ENCODE data around the gene ME1. TPM values are rescaled to one million over a fixed set of nuclear protein-coding genes. Genes with fewer than 3 reads are reported as not detected.
A peak's percentile ranks its signal among the peaks of the same experiment; 100 is the strongest.
"Not testable (repeated sequence)": the region's sequence is repeated elsewhere in the genome, so short reads cannot be mapped to it uniquely, and the experiment has no call there.

ME1 gene
- total and polyA plus RNA-seq, 7 donors: 4.2 to 18.5 (median 11.3) TPM

DNA sequence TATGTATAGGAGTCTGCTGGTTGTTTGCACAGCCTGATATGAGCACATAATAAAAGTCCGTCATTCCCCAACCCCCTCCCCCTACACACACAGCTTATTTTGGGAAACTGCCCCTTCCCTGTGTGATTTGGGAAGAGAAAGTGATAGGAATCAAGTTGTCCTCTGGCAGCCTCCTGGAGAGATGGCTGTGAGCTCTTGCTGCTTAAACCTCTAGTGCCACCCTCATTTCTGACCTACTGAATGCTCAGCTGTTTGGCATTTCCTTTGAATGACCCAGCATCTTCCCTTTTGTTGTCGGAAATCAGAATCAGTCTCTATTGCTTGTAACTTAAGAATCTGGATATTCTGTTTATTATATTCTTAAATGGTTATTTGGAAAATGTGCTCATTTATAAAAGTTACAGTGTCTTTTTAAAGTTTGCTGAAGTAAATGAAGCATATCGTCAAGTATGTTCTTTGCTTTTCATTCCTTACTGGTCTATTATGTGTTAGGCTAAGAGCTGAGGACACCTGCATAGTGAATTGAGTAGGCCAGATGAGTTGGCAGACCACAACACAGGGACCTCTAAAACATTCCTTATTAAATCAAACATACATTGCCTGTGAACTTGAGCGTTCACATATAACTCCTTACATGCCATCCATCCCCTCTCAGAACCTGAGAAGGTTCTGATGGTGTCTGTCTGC is 232.2 kb downstream of the ME1 start:
- Histone ChIP-seq H3K27ac (no peak overlapping the region), H3K4me1 (peaks cover 0 to 12% (median 9%) of the 10 kb centered on the region in 4 donors), H3K27me3 (no peaks in the 10 kb centered on the region), H3K36me3 (peaks cover 0 to 11% (median 0%) of the 10 kb centered on the region in 4 donors), H3K4me3 (no peak overlapping the region), H3K9me3 (no peaks in the 10 kb centered on the region)
- TF ChIP-seq, protein P1, sequence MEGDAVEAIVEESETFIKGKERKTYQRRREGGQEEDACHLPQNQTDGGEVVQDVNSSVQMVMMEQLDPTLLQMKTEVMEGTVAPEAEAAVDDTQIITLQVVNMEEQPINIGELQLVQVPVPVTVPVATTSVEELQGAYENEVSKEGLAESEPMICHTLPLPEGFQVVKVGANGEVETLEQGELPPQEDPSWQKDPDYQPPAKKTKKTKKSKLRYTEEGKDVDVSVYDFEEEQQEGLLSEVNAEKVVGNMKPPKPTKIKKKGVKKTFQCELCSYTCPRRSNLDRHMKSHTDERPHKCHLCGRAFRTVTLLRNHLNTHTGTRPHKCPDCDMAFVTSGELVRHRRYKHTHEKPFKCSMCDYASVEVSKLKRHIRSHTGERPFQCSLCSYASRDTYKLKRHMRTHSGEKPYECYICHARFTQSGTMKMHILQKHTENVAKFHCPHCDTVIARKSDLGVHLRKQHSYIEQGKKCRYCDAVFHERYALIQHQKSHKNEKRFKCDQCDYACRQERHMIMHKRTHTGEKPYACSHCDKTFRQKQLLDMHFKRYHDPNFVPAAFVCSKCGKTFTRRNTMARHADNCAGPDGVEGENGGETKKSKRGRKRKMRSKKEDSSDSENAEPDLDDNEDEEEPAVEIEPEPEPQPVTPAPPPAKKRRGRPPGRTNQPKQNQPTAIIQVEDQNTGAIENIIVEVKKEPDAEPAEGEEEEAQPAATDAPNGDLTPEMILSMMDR (IDR thresholded peaks at IDR 0.05): no peak
- TF ChIP-seq POLR2AphosphoS5 (IDR thresholded peaks at IDR 0.05) (no peak), EP300 (IDR thresholded peaks at IDR 0.05) (no peak), POLR2A (IDR thresholded peaks at IDR 0.05) (no peak)
- intact Hi-C loops (cut with DNase I): loop anchor here (10.0 kb wide), 1 partner anchor 954 kb away; the partner anchor contains the start of gene IBTK
- WGBS, 2 donors: 71 to 85% methylated on average over 4 of the region's 4 CpGs
- no peak for DNase-seq

DNA sequence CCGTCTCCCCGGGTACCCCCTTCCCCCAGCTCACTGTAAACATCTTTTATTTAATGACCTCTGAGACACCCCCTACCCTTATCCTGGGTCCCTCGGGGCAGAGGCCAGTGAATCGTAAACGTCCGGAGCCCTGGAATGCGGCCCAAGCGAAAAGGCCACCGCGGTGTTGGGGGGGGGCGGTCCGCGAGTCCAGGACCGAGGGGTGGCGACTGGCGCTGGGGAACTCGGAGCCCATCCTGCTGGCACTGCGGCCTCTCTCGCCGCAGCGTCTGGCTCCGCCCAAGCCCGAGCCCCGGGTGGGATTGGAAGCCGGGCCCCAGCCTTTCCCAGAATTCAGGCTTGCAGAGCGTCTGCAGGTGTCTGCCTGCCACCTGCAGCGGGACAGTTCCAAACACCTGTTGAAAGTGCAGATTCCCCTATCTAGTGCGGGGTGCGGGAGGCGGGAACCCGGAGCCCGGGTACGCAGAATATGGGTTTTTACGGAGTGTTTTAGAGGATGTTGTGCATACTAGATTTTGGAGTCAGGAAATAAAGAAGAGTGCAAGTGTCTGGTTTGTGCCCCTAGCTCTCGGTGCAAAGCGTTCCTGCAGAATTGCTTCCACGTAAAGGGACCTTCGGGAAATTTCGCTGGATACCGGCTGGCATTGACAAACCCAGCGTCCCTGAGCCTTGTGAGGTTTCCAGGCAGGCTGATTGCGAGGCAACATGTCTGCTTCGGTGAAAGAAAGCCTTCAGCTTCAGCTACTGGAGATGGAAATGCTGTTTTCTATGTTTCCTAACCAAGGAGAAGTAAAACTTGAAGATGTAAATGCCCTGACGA is 236.9 kb downstream of the ME1 start:
- Histone ChIP-seq H3K4me1 (peaks cover 0 to 23% (median 16%) of the 10 kb centered on the region in 4 donors), H3K27ac (peak overlapping the region; percentile 77 to 88 (median 86)), H3K36me3 (peaks cover 0 to 11% (median 0%) of the 10 kb centered on the region in 4 donors), H3K4me3 (peak overlapping the region; percentile 68 to 94 (median 89)), H3K9me3 (no peaks in the 10 kb centered on the region), H3K27me3 (no peaks in the 10 kb centered on the region)
- no peak for TF ChIP-seq POLR2AphosphoS5 (IDR thresholded peaks at IDR 0.05)
- TF ChIP-seq POLR2A (IDR thresholded peaks at IDR 0.05): no peak
- intact Hi-C loops (cut with DNase I): loop anchor here (5.0 to 10.0 kb wide), 2 partner anchors 127 to 949 kb away; partner anchors contain the start of genes DOP1A, IBTK and UBE3D
- 3 to 5% methylated on average over 44 of the region's 44 CpGs for WGBS, 2 donors
- DNase-seq: peak; percentile 76

DNA sequence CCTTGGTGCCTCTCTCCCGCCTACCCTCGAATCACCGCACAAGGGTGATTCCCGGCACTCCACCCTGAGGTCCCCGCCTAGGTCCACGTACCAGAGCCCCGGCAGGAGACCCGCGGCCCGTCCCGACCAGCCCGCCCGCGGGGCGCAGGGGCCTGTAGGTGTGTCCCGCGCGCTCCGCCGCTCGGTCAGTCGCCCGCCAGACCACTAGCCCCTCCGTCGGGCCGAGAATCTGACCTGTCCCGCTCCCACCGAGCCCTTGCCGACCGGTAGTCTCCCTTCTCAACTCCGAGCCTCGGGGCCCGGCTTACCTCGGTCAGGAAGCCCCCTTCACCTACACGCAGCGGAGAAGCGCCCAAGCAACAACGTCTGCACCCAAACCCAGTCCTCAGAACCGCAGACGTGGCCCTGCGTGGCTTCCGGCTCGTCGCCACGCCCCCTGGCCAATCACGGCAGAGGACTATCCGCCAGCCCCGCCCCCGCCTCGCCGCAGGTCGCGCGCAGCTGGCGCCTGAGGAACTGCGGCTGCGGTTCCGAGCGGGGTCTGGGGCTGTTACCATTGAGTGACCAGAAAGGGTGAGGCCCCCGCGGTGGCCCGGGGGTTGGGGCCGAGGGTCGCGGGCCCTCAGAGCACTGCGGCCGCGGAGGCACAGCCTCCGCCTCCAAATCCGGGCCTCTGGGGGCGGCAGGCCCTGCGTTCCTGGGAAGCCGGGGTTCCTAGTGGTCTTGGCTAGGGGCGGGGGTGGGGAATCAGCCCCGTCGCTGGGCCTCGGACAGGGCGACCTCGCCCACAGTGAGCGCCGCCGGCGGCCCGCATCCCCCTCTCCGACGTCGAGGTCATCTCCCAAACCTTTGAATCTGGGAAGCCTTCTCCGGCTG is 237.7 kb downstream of the ME1 start, which contains the start of the genes PGM3 and RWDD2A:
TSS of gene PGM3 (minus strand) at position 395 of the 876 bp plus-strand sequence. CDS start 2,253 bp downstream, outside the sequence.
TSS of gene RWDD2A (plus strand) at position 487 of the 876 bp plus-strand sequence. CDS start 1,095 bp downstream, outside the sequence.
- WGBS, 2 donors: 0 to 1% methylated on average over 88 of the region's 88 CpGs

DNA sequence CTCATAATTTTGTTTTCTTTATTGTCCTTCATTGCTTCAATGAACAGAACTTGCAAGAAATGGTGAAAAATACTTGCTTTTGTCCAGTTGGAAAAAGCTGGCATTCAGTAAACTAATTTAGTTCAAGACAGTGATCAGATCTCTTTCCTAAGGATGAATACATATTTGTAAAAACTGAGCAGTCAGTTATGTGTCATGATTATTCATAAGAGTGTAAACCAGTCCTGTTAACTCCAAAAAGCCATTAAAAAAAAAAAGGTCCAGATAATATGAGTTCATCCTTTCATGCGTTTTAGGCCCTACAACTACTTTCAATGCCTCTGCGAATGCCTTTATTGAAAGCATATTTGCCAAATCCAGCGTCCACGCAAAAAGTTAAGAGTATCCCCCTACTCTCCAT is 238.4 kb downstream of the ME1 start:
- Histone ChIP-seq H3K36me3 (peaks cover 0 to 22% (median 0%) of the 10 kb centered on the region in 4 donors), H3K4me3 (peak overlapping the region; percentile 68 to 94 (median 89)), H3K27ac (peak overlapping the region; percentile 77 to 88 (median 86)), H3K27me3 (no peaks in the 10 kb centered on the region), H3K4me1 (peaks cover 0 to 23% (median 16%) of the 10 kb centered on the region in 4 donors), H3K9me3 (no peaks in the 10 kb centered on the region)
- TF ChIP-seq EP300 (IDR thresholded peaks at IDR 0.05) (no peak), POLR2AphosphoS5 (IDR thresholded peaks at IDR 0.05) (no peak), POLR2A (IDR thresholded peaks at IDR 0.05) (no peak)
- TF ChIP-seq, protein P1 (IDR thresholded peaks at IDR 0.05): no peak
- intact Hi-C loops (cut with DNase I): loop anchor here (5.0 to 10.0 kb wide), 2 partner anchors 125 to 948 kb away; partner anchors contain the start of genes DOP1A, IBTK and UBE3D
- DNase-seq: no peak
- WGBS, 2 donors: 1% methylated on average over 4 of the region's 4 CpGs

More for the DNA sequence above, 237.7 kb downstream of the ME1 start, which contains the start of the genes PGM3 and RWDD2A:
- Histone ChIP-seq H3K27me3 (no peaks in the 10 kb centered on the region), H3K9me3 (no peaks in the 10 kb centered on the region), H3K27ac (peak within 1 kb of the TSS; percentile 77 to 88 (median 86)), H3K4me3 (peak within 1 kb of the TSS; percentile 68 to 94 (median 89)), H3K36me3 (peaks cover 0 to 15% (median 0%) of the 10 kb centered on the region in 4 donors), H3K4me1 (peaks cover 0 to 23% (median 16%) of the 10 kb centered on the region in 4 donors)
- TF ChIP-seq EP300 (IDR thresholded peaks at IDR 0.05) (no peak), POLR2A (IDR thresholded peaks at IDR 0.05) (peak; percentile 73 to 75), POLR2AphosphoS5 (IDR thresholded peaks at IDR 0.05) (peak; percentile 88 to 97 (median 92))
- TF ChIP-seq, protein P1 (IDR thresholded peaks at IDR 0.05): no peak
- peak; percentile 94 for DNase-seq
- intact Hi-C loops (cut with DNase I): loop anchor here (5.0 to 10.0 kb wide), 2 partner anchors 126 to 948 kb away; partner anchors contain the start of genes DOP1A, IBTK and UBE3D

DNA sequence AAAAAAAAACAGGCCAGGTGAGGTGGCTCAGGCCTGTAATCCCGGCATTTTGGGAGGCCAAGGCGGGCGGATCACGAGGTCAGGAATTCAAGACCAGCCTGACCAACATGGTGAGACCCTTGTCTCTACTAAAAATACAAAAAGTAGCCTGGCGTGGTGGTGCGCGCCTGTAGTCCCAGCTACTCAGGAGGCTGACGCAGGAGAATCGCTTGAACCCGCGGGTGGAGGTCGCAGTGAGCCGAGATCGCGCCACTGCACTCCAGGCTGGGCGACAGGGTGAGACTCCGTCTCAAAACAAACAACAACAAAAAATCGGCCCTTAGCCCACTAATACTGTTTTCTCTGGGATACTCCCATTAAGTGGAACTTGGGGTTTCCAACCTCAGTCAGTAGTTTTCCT is 238.9 kb downstream of the ME1 start:
- not testable (repeated sequence) for DNase-seq, H3K27me3 ChIP-seq, H3K9me3 ChIP-seq
- H3K4me3 ChIP-seq: peak overlapping the region; percentile 68 to 94 (median 89)
- peaks cover 0 to 27% (median 0%) of the 10 kb centered on the region in 4 donors for H3K36me3 ChIP-seq
- H3K4me1 ChIP-seq: peaks cover 0 to 23% (median 16%) of the 10 kb centered on the region in 4 donors
- H3K27ac ChIP-seq: peak overlapping the region in 1 of 4 donors; percentile 88
- WGBS, 2 donors: 86 to 90% methylated on average over 17 to 18 of the region's 18 CpGs
- intact Hi-C loops (cut with DNase I): loop anchor here (5.0 to 10.0 kb wide), 2 partner anchors 125 to 947 kb away; partner anchors contain the start of genes DOP1A, IBTK and UBE3D

All from sigmoid colon (tissue), 7 donors.